GM12878 (cell line): Measurements from ENCODE around the gene KIAA1217. TPM values are rescaled to one million over a fixed set of nuclear protein-coding genes. Genes with fewer than 3 reads are reported as not detected.

Source experiments
- BACH1 ChIP-seq: fragments of 450-650 bp; IDR thresholded peaks from 2 replicates; pipeline ENCODE4 v1.6.1; 2017; ENCODE audit warnings: mild to moderate bottlenecking, borderline replicate concordance
- ESRRA ChIP-seq: IDR thresholded peaks from 2 replicates; pipeline ENCODE4 v1.6.1; 2012; ENCODE audit warnings: mild to moderate bottlenecking, low read length, improper control_type of control experiment
- FOXM1 ChIP-seq: IDR thresholded peaks from 2 replicates; pipeline ENCODE4 v1.6.1; 2012; ENCODE audit warnings: low read depth, mild to moderate bottlenecking, inconsistent platforms, low read length, moderate library complexity
- IRF5 ChIP-seq: fragments of 450-650 bp; IDR thresholded peaks from 2 replicates; pipeline ENCODE4 v1.6.1; 2017; ENCODE audit warnings: borderline replicate concordance
- JUND ChIP-seq: IDR thresholded peaks from 2 replicates; pipeline ENCODE4 v1.6.1; 2012; ENCODE audit warnings: low read depth, mild to moderate bottlenecking, low read length, improper control_type of control experiment, moderate library complexity
- KAT2A ChIP-seq: conservative IDR thresholded peaks from 2 replicates; pipeline ENCODE4 v1.6.1; 2011; ENCODE audit warnings: low read depth, low read length; ENCODE audit not compliant: control insufficient read depth
- LARP7 ChIP-seq: fragments of 450-650 bp; IDR thresholded peaks from 2 replicates; pipeline ENCODE4 v1.6.1; 2017; ENCODE audit warnings: mild to moderate bottlenecking
- RELA ChIP-seq: fragments of 450-650 bp; IDR thresholded peaks from 2 replicates; pipeline ENCODE4 v1.8.0; 2014; ENCODE audit warnings: borderline replicate concordance; ENCODE audit not compliant: partially characterized antibody
- TCF3 ChIP-seq: IDR thresholded peaks from 2 replicates; pipeline ENCODE4 v1.6.1; 2012; ENCODE audit warnings: low read depth, mild to moderate bottlenecking, low read length, borderline replicate concordance; ENCODE audit not compliant: insufficient read depth
- ZBTB4 ChIP-seq: fragments of 450-650 bp; formaldehyde crosslinking; IDR thresholded peaks from 2 replicates; pipeline ENCODE4 v1.4.0; 2022; ENCODE audit warnings: mild to moderate bottlenecking, moderate library complexity
- polyA plus RNA-seq, 11 experiments: library from polyadenylated mRNA; depleted of rRNA in 4 of 11; unstranded in 6 of 11; stranded (reverse) in 5 of 11; fragments of >200 nt; fragmentation: Nextera tagmentation in 4 of 11; fragmentation: Illumina TruSeq in 1 of 11; extraction: Ambion mirVana in 4 of 11; extraction: Trizol in 1 of 11; gene quantifications; 1 replicate in 1 of 11; 2 replicates in 10 of 11; pipeline versions ENCODE4 v1.2.1 to v1.2.3, GENCODE V29; 2011 to 2016; ENCODE audit warnings: inconsistent platforms in 2 of 11, missing spikeins in 2 of 11, low read depth in 1 of 11
- total RNA-seq, 4 experiments: library from RNA; depleted of rRNA in 3 of 4; stranded (reverse); fragments of >200 nt in 3 of 4; fragmentation: Illumina TruSeq in 1 of 4; extraction: Trizol in 1 of 4; gene quantifications; 2 replicates each; pipeline versions ENCODE4 v1.2.1 to v1.2.3, GENCODE V29; 2013 to 2021

Gene KIAA1217
- total and polyA plus RNA-seq, 10 of the 15 experiments (the other 5 are each of a cell fraction or from before 2014, with no cell fraction given), result 0.57 to 3.8 (median 2.1) TPM

- TF ChIP-seq ZBTB4 (no peak), ESRRA (no peak), JUND (no peak), LARP7 (no peak), KAT2A (no peak), TCF3 (no peak), FOXM1 (no peak), RELA (no peak), IRF5 (no peak), BACH1 (no peak)
These were observed 111.4 kb downstream of the KIAA1217 start (continued) for GRCh38 chr10:24320373-24320772.
